K562 (cell line): Measurements from ENCODE around the gene PLA1A. TPM values are rescaled to one million over a fixed set of nuclear protein-coding genes. Genes with fewer than 3 reads are reported as not detected.

Source experiments
- ATAC-seq: fragments of 200-7000 bp; cut with Tn5 transposase; 3 replicates; pipeline ENCODE4 v1.9.1; 2020; ENCODE audit warnings: moderate library complexity
- BruUV-seq: library from RNA; stranded (reverse); fragments of 400-500 nt; replicated peaks from 2 replicates; lab custom pipeline; 2021; lab: Mats Ljungman, UMichigan
- CTCF ChIA-PET: fragments of 300-600 bp; formaldehyde crosslinking; extraction: SDS; loops from one replicate; lab custom pipeline; 2021; ENCODE audit warnings: low intra/inter-chr PET ratio; lab: Yijun Ruan, JAX
- POLR2A ChIA-PET: fragments of 300-600, 350-650 bp; sonication (Branson Sonifier 250); formaldehyde crosslinking; extraction: SDS; loops from one replicate; lab custom pipeline; 2021; ENCODE audit warnings: antibody characterized with exemption, inconsistent platforms; lab: Yijun Ruan, JAX
- DNase-seq, 4 experiments: peaks; one replicate each; pipeline versions ENCODE4 v3.0.0 to v3.0.0-alpha.2; 2011 to 2018; ENCODE audit warnings: low spot score in 3 of 4, mixed read lengths in 3 of 4; ENCODE audit errors: extremely low read depth in 1 of 4
- FAIRE-seq: peaks from 2 replicates; lab custom pipeline; 2011; peaks lifted over from hg19 to GRCh38; lab: Jason Lieb, UNC
- H2AFZ ChIP-seq: 2 replicates; pipeline ENCODE4 v1.6.0; 2011; ENCODE audit warnings: low read depth, low read length, control low read depth, inconsistent platforms
- H3K27ac ChIP-seq: fragments of 200-600 bp; 3 replicates; pipeline ENCODE4 v1.8.0; 2011; ENCODE audit warnings: low read depth, mild to moderate bottlenecking, control low read depth, inconsistent platforms, low read length, moderate library complexity, mixed read lengths; ENCODE audit errors: extremely low read depth
- H3K27me3 ChIP-seq, 2 experiments: fragments of 300-600 bp in 1 of 2; 2 replicates in 1 of 2; 3 replicates in 1 of 2; pipeline versions ENCODE4 v1.6.0 to v1.8.0; 2011; ENCODE audit warnings: inconsistent platforms in 2 of 2, low read length in 2 of 2, mild to moderate bottlenecking in 1 of 2, mixed read lengths in 1 of 2, moderate library complexity in 1 of 2; ENCODE audit not compliant: control insufficient read depth in 2 of 2, insufficient read depth in 2 of 2
- H3K36me3 ChIP-seq: fragments of 300-600 bp; 3 replicates; pipeline ENCODE4 v1.8.0; 2011; ENCODE audit warnings: mild to moderate bottlenecking, low read length, inconsistent platforms; ENCODE audit not compliant: control insufficient read depth, insufficient read depth
- H3K4me1 ChIP-seq, 2 experiments: fragments of 200-600 bp in 1 of 2; replicated peaks in 1 of 2; 2 replicates in 1 of 2; 3 replicates in 1 of 2; pipeline versions ENCODE4 v1.5.1 to v1.8.0; 2011; ENCODE audit warnings: inconsistent platforms in 2 of 2, low read length in 2 of 2, mild to moderate bottlenecking in 1 of 2, mixed read lengths in 1 of 2, moderate library complexity in 1 of 2; ENCODE audit not compliant: control insufficient read depth in 2 of 2, insufficient read depth in 2 of 2
- H3K4me2 ChIP-seq: 2 replicates; pipeline ENCODE4 v1.6.1; 2011; ENCODE audit warnings: low read length, control low read depth, inconsistent platforms, mixed read lengths; ENCODE audit not compliant: insufficient read depth
- H3K4me3 ChIP-seq: fragments of 200-600 bp; sonication (generic), shearing (Covaris generic); 2 replicates; pipeline ENCODE4 v1.5.1; 2016; ENCODE audit warnings: control low read depth, inconsistent platforms
- H3K79me2 ChIP-seq: fragments of 200-600 bp; 3 replicates; pipeline ENCODE4 v1.8.0; 2011; ENCODE audit warnings: low read length, inconsistent platforms; ENCODE audit not compliant: control insufficient read depth, insufficient read depth
- H3K9ac ChIP-seq, 2 experiments: 2 replicates each; pipeline versions ENCODE4 v1.6.0 to v1.6.1; 2011; ENCODE audit warnings: low read depth in 2 of 2, low read length in 2 of 2, control low read depth in 1 of 2, inconsistent platforms in 1 of 2, mild to moderate bottlenecking in 1 of 2, mixed read lengths in 1 of 2; ENCODE audit not compliant: insufficient read depth in 1 of 2
- H3K9me1 ChIP-seq: one replicate; pipeline ENCODE4 v1.6.0; 2011; ENCODE audit warnings: inconsistent platforms, mild to moderate bottlenecking, low read length, moderate library complexity; ENCODE audit not compliant: control insufficient read depth, insufficient read depth
- H3K9me3 ChIP-seq: replicated peaks from 2 replicates; pipeline ENCODE4 v1.5.1; 2011; ENCODE audit warnings: low read depth, low read length, inconsistent platforms; ENCODE audit not compliant: control insufficient read depth, insufficient read depth
- H4K20me1 ChIP-seq: replicated peaks from 2 replicates; pipeline ENCODE4 v1.6.1; 2011; ENCODE audit warnings: low read length, inconsistent platforms, mixed read lengths; ENCODE audit not compliant: control insufficient read depth, insufficient read depth
- CBX2 ChIP-seq: fragments of 200-600 bp; sonication (generic); IDR thresholded peaks from one replicate; pipeline ENCODE4 v1.6.1; 2012; ENCODE audit warnings: mild to moderate bottlenecking, low read length, inconsistent platforms; ENCODE audit not compliant: insufficient read depth, poor library complexity, severe bottlenecking
- DDX20 ChIP-seq: fragments of 450-650 bp; IDR thresholded peaks from 2 replicates; pipeline ENCODE4 v1.6.1; 2016; ENCODE audit warnings: missing genetic modification characterization, low read depth, mild to moderate bottlenecking, missing compliant biosample characterization, moderate library complexity
- HDAC2 ChIP-seq: fragments of 450-650 bp; IDR thresholded peaks from 2 replicates; pipeline ENCODE4 v1.6.1; 2016; ENCODE audit warnings: mild to moderate bottlenecking
- NFE2L1 ChIP-seq: fragments of 450-650 bp; IDR thresholded peaks from 2 replicates; pipeline ENCODE4 v1.6.1; 2016; ENCODE audit warnings: missing genetic modification characterization, low read depth, mild to moderate bottlenecking, missing compliant biosample characterization, moderate library complexity, borderline replicate concordance
- PCBP1 ChIP-seq: fragments of 200-400 bp; formaldehyde crosslinking; IDR thresholded peaks from 2 replicates; pipeline ENCODE4 v1.6.1; 2018; ENCODE audit warnings: mild to moderate bottlenecking, low read depth, low read length; ENCODE audit not compliant: poor library complexity, severe bottlenecking
- PML ChIP-seq: IDR thresholded peaks from 2 replicates; pipeline ENCODE4 v1.6.1; 2012; ENCODE audit warnings: low read length, inconsistent platforms
- PTRF ChIP-seq: fragments of 450-650 bp; IDR thresholded peaks from 2 replicates; pipeline ENCODE4 v1.6.1; 2016; ENCODE audit warnings: mild to moderate bottlenecking, missing genetic modification characterization, missing compliant biosample characterization
- RBM22 ChIP-seq: fragments of 200-400 bp; formaldehyde crosslinking; IDR thresholded peaks from 2 replicates; pipeline ENCODE4 v1.6.1; 2018; ENCODE audit warnings: low read length, low read depth; ENCODE audit not compliant: poor library complexity, severe bottlenecking
- STAT5A ChIP-seq: IDR thresholded peaks from 2 replicates; pipeline ENCODE4 v1.6.1; 2012; ENCODE audit warnings: low read length, inconsistent platforms, borderline replicate concordance
- TAL1 ChIP-seq: fragments of 450-650 bp; IDR thresholded peaks from 2 replicates; pipeline ENCODE4 v1.6.1; 2016; ENCODE audit warnings: mild to moderate bottlenecking
- ZNF696 ChIP-seq: fragments of 250-450 bp; sonication (Bioruptor Pico); conservative IDR thresholded peaks from 2 replicates; pipeline ENCODE4 v1.4.0; 2020; ENCODE audit warnings: mild to moderate bottlenecking, moderate library complexity
- WGBS: fragments of 100-300 bp; shearing (Covaris generic); methylation state at CpG from one replicate; pipeline ENCODE4 v1.1.6; 2016; ENCODE audit warnings: low coverage, mixed read lengths; ENCODE audit not compliant: insufficient coverage; ENCODE audit errors: missing lambda C conversion rate; 5-methylcytosine and 5-hydroxymethylcytosine counted together
- in situ Hi-C: fragments of 300-500 bp; cut with MboI; formaldehyde crosslinking; loops from 4 replicates; pipeline ENCODE4 v1.15.0; 2018; ENCODE audit warnings: inconsistent platforms, mixed read lengths
- intact Hi-C: fragments of 100-400 bp; cut with micrococcal nuclease; formaldehyde crosslinking; loops from 2 replicates; pipeline ENCODE4 v1.14.2; 2022
- polyA plus RNA-seq, 8 experiments: library from polyadenylated mRNA; depleted of rRNA in 4 of 8; stranded (reverse) in 5 of 8; unstranded in 3 of 8; fragments of >200 nt; fragmentation: Nextera tagmentation in 2 of 8; fragmentation: Illumina TruSeq in 1 of 8; extraction: Ambion mirVana in 2 of 8; extraction: Trizol in 1 of 8; gene quantifications; 2 replicates each; pipeline versions ENCODE4 v1.2.1 to v1.2.3, GENCODE V29; 2011 to 2014; ENCODE audit warnings: inconsistent platforms in 1 of 8, missing spikeins in 1 of 8
- total RNA-seq, 7 experiments: library from RNA; depleted of rRNA in 6 of 7; stranded (reverse); fragments of >200 nt in 6 of 7; fragmentation: Illumina TruSeq in 2 of 7; extraction: Trizol in 2 of 7; gene quantifications; 2 replicates each; pipeline versions ENCODE4 v1.2.1 to v1.2.3, GENCODE V29; 2011 to 2021; ENCODE audit warnings: low replicate concordance in 1 of 7
- TF ChIP-seq, protein P1 (sequence below): fragments of 450-650 bp; IDR thresholded peaks from one replicate; pipeline ENCODE4 v1.6.1; 2018; ENCODE audit warnings: mild to moderate bottlenecking, moderate library complexity; ENCODE audit not compliant: partially characterized antibody
- TF ChIP-seq, protein P2 (sequence below): IDR thresholded peaks from 2 replicates; pipeline ENCODE4 v1.6.1; 2014; ENCODE audit warnings: antibody characterized with exemption
- TF ChIP-seq, protein P3 (sequence below): sonication (generic); formaldehyde crosslinking; IDR thresholded peaks from 2 replicates; pipeline ENCODE4 v1.9.0; 2022; ENCODE audit warnings: mild to moderate bottlenecking, missing genetic modification reagents

PLA1A gene
- total and polyA plus RNA-seq, 9 of the 15 experiments (the other 6 are each of a cell fraction or from before 2014, with no cell fraction given): not detected

DNA sequence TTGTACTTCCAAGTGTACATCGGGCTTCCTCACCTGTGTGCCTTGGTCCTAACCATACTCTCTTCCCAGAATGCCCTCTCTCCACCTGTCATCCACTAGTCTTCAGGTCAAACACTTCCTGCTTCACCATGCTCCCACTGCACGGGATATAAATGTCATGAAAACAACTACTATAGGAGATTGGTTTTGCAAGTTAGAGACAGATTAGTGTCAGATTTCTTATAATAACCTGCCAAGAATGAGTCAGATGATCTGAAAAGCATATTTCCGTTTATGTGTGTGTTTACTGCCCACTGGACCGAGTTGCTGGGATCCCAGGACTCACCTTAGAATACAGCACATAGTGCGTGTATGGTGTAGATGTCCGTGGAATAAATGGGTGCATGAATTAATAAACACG is 21.4 kb downstream of the PLA1A start:
- H3K9me1 ChIP-seq: no peaks in the 10 kb centered on the region
- intact Hi-C loops (loop anchor here (5.0 kb wide), 1 partner anchor 63 kb away; no protein-coding TSS in a partner anchor), in situ Hi-C loops (no loop called here)
- no peak for FAIRE-seq
- H2AFZ ChIP-seq: peak overlapping the region; percentile 45; the same call in 1 of the 2 replicates
- H3K27ac ChIP-seq: no peak overlapping the region
- POLR2A ChIA-PET: no interaction called here
- no peak for ATAC-seq
- CTCF ChIA-PET: no interaction called here
- DNase-seq: no peak
- H3K9me3 ChIP-seq: no peaks in the 10 kb centered on the region; the same call in 1 of the 2 replicates
- WGBS: 13% methylated on average over 7 of the region's 7 CpGs
- H3K79me2 ChIP-seq: no peaks in the 10 kb centered on the region
- H3K36me3 ChIP-seq: no peaks in the 10 kb centered on the region
- H3K27me3 ChIP-seq: no peaks in the 10 kb centered on the region
- no peaks in the 10 kb centered on the region for H4K20me1 ChIP-seq
- BruUV-seq: no TSS peak
- H3K9ac ChIP-seq: no peak overlapping the region
- no peak for TF ChIP-seq DDX20 (tag)
- TF ChIP-seq, protein P1, sequence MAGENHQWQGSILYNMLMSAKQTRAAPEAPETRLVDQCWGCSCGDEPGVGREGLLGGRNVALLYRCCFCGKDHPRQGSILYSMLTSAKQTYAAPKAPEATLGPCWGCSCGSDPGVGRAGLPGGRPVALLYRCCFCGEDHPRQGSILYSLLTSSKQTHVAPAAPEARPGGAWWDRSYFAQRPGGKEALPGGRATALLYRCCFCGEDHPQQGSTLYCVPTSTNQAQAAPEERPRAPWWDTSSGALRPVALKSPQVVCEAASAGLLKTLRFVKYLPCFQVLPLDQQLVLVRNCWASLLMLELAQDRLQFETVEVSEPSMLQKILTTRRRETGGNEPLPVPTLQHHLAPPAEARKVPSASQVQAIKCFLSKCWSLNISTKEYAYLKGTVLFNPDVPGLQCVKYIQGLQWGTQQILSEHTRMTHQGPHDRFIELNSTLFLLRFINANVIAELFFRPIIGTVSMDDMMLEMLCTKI: no peak
- TF ChIP-seq, protein P2, sequence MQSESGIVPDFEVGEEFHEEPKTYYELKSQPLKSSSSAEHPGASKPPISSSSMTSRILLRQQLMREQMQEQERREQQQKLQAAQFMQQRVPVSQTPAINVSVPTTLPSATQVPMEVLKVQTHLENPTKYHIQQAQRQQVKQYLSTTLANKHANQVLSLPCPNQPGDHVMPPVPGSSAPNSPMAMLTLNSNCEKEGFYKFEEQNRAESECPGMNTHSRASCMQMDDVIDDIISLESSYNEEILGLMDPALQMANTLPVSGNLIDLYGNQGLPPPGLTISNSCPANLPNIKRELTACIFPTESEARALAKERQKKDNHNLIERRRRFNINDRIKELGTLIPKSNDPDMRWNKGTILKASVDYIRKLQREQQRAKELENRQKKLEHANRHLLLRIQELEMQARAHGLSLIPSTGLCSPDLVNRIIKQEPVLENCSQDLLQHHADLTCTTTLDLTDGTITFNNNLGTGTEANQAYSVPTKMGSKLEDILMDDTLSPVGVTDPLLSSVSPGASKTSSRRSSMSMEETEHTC: no peak
- no peak for TF ChIP-seq NFE2L1
- no peak for TF ChIP-seq PTRF (tag)
- TF ChIP-seq PML: no peak
- TF ChIP-seq TAL1: no peak
- no peak for TF ChIP-seq CBX2
- no peak for TF ChIP-seq RBM22
- TF ChIP-seq ZNF696: no peak
- no peak for TF ChIP-seq HDAC2
- TF ChIP-seq, protein P3, sequence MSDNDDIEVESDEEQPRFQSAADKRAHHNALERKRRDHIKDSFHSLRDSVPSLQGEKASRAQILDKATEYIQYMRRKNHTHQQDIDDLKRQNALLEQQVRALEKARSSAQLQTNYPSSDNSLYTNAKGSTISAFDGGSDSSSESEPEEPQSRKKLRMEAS (CRISPR knock-in tag): no peak
- no peak for TF ChIP-seq STAT5A
- TF ChIP-seq PCBP1: no peak
- no peak overlapping the region for H3K4me2 ChIP-seq
- no peak overlapping the region for H3K4me3 ChIP-seq
- H3K4me1 ChIP-seq: peaks cover 0 to 8% of the 10 kb centered on the region in 2 experiments; a peak in 3 of 5 replicates
